Stimulated activated CD4-positive, alpha-beta T cell treated with anti-CD3 and anti-CD28 coated beads, TNF-alpha, amount 100 ng/mL, for 48 hours (primary cell): ENCODE data around the gene CDC42BPA.

ENCODE experiments used
- DNase-seq, 3 donors: peaks; one replicate each; pipeline ENCODE4 v3.0.0-alpha.2; 2020; ENCODE audit warnings: low read depth in 3 of 3

CDC42BPA gene

DNA sequence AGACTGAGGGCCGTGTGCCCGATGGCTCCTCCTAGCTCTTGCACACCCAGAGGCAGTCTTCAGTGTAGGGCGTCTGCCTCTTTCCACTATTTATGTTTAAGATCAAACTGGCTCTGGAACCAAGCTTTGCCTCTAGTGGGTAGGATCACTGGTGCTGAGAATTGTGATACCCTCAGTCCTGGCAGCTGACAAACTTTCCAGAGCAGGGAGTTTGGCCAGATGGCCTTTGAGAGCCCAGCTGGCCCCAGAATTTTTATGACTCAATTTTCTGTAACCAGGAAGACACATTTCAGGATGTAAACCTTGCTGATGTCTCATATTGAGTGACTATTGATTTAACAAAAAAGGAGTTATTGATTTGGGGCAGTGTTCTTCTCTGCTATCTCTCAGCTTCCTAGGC, 371.5 kb downstream of the CDC42BPA start:
- no peak for DNase-seq

DNA sequence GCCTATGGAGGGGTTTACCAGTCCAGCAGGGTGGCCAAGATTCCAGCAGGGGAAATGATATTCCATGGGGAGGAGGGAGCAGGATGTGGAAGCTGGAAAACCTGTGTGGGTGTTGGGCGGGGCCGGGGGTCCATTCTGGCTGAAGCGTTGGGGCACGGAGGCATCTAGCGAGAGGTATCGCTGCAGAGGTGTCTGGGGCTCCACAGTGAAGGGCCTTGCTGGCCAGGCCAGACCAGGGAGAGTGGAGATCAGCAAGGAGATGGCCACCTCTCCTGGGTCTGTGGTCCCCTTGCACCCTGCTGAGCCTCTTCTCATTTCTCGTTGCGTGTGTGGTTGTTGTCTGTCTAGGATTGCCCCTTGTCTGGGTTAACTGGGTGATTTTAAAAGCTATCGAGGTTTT, 372.0 kb downstream of the CDC42BPA start:
- DNase-seq: no peak

DNA sequence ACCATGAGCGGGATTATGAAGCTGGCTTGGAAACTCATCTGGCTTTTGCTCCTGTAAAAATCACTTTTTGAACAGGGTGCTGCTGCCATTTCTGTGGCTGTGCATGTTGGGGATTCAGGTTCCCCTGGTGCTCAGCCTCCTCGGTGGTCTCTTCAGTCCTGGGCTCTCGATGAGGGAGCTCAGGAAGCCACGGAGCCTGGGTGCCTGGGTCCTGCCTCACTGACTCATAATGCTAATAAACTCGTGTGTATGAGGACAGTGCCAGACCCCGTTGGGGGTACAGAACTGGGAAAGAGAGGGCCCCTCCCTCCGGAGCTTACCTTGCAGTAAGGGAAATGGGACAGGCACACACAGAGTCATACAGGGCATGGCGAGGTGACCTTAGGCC, 372.4 kb downstream of the CDC42BPA start:
- DNase-seq: no peak

DNA sequence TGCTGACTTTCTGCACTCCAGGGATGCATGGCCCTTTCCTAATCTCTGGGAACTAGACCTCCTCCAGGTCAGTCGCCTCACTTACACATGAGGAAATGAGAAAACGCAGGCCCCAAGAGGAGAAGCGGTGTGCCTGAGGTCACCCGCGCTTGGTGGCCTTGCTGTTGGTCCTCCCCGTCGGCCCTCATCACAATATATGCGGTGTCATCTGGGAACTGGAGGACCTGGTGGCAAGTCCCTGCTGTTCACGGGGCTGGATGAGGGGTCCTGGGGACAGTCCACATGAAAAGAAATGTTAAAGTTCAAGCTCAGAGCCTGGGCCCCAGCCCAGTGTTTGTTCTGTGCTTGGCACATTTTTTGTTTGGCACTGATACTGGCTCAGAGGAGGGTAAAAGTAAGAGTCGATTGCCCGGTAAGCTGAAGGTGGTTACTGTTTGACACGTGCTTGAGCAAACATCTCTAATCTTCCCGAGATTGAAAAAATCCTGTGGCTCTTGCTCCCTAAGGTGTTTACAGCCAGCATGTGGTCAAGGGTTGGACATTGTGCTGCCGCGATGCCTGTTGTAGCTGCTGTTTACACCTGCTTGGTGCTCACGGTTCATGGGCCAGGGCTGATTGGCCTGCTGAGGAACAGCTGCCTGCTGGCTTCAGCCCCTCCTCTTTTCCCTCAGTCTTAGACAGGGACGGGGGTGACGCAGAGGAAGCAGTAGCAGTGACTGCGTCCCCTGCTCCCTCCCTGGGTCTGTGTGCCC, 373.0 kb downstream of the CDC42BPA start:
- DNase-seq: no peak

DNA sequence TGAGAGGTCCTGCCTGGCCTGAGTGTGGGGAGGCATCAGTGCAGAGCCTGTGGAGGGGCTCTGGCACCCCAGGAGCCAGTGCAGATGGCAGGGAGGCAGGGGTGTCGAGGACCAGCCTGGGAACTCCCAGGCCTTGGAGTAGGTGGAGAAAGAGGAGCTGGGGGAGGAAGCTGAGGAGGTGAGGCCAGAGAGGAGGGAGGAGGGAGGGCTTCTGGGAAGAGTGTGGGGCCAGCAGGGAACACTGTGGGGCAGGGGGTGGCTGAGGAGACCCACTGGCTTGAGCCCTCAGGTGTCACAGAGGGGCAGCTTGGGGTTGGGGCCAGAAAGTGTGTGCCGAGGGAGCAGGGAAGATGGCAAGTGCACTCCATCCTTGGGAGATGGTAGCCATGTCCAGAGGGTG, 374.4 kb downstream of the CDC42BPA start:
- no peak for DNase-seq

DNA sequence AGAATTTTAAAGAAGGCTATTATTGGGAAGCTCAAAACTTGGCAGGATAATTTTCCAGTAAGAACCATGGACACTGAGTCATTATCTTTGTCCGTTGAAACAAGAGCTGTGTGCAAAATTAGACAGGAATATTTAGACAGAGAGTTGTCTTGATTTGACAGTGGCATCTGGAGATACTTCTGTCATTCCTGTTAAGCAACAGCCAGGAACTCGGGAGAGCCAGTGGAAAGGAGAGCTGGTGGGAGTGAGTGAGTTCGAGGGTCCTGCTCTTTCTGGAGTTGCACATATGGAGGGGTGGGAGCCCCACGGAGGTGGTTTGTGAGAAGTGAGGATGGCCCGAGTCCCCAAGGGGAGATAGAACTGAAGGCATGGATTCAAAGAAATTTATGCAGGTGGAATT, 375.1 kb downstream of the CDC42BPA start:
- DNase-seq: no peak

DNA sequence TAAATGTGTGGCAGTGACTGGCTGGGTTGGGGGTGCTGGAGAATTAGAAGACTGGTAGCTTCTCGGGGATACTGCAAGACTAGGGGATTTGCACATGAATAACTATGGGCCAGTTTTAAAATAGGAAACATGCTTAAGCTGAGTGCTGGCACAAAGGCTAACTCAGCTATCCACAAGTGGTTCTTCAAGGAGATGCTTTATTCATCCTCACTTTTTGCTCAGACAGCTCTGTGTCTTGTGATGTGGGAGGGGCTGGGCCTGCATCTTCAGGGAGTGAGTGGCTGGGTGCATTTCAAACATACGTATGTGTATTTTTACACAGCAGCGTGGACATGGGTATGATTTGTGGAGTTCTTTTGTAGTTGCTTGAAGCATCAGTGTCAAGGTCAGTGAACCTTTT, 375.9 kb downstream of the CDC42BPA start:
- no peak for DNase-seq

DNA sequence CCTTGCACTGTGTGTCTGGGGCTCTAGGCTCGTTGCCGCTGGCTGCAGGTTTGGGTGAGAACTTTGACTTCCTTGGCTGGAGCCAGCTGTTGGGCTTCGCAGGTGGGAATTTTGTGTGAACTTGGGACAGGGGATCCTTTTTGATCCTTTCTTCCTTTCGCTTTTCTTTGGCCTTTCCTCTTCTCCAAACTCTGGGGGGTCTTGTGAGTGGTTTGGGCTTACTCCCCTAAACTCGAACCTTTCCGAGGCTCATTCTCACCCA, 377.6 kb downstream of the CDC42BPA start:
- DNase-seq: no peak

DNA sequence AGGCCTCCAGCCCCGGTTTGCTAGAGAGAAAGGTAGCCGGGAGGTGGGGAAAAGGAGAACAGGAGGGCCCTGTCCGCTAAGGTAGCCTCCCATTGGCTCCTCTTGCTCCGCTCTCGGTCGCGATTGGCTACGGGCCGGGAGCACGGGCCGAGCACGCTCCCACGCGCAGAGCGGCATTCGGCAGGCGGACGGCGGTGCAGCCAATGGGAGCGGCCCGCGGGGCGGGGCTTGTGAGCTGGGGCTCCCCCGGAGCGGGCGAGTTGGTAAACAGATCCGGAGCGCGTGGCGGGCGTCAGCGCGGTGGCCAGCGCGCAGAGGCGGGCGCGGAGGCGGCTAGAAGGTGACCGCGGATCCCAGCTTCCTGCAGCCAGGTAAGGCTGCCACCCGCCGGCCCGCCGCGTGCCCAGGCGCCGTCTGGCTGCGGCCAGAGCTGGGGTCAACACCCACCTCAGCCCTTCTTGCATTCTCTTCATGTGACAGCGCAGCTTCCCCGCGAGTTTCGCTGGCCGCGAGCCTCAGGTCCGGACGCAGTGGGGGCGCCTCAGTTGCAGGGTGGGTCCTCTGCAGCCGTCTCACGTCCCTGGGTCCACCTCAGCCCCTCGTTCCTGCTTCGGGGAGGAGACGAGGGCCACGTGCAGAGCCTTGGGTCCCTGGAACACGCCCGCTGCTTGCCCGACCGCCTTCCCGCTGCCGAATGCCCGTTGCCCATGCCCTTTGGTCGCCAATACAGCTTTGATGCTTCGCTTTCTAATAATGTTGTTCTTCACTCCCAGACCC, 378.1 kb downstream of the CDC42BPA start, which contains the start of gene COQ8A:
TSS of gene COQ8A (plus strand) at position 266 of the 777 bp plus-strand sequence. CDS start 21,092 bp downstream, outside the sequence.
- DNase-seq: peak; percentile 96 to 99 (median 97)
